Thymus (tissue), 11 donors: ENCODE measurements around the gene NMD3. TPM values are rescaled to one million over a fixed set of nuclear protein-coding genes. Genes with fewer than 3 reads are reported as not detected.
"Not testable (repeated sequence)": the region's sequence is repeated elsewhere in the genome, so short reads cannot be mapped to it uniquely, and the experiment has no call there.

Experiments
- DNase-seq, 9 donors: peaks; one replicate each; pipeline ENCODE4 v3.0.0-alpha.2; 2013; ENCODE audit warnings: low spot score in 9 of 9, low read depth in 6 of 9, missing footprints in 1 of 9
- H3K27ac ChIP-seq, 2 donors: one replicate each; pipeline ENCODE4 v1.5.1; 2013; ENCODE audit warnings: control low read depth in 1 of 2, low read depth in 1 of 2, low read length in 1 of 2, mild to moderate bottlenecking in 1 of 2, moderate library complexity in 1 of 2
- H3K27me3 ChIP-seq, 2 donors: one replicate each; pipeline ENCODE4 v1.5.1; 2013; ENCODE audit warnings: low read length in 1 of 2; ENCODE audit not compliant: control insufficient read depth in 2 of 2, insufficient read depth in 1 of 2
- H3K36me3 ChIP-seq, 2 donors: one replicate each; pipeline ENCODE4 v1.5.1; 2013; ENCODE audit warnings: low read length in 1 of 2, mild to moderate bottlenecking in 1 of 2, moderate library complexity in 1 of 2; ENCODE audit not compliant: control insufficient read depth in 2 of 2, insufficient read depth in 2 of 2
- H3K4me1 ChIP-seq, 2 donors: one replicate each; pipeline ENCODE4 v1.5.1; 2013; ENCODE audit warnings: low read length in 2 of 2; ENCODE audit not compliant: control insufficient read depth in 2 of 2, insufficient read depth in 2 of 2
- H3K4me3 ChIP-seq, 2 donors: one replicate each; pipeline ENCODE4 v1.5.1; 2013; ENCODE audit warnings: low read length in 2 of 2, control low read depth in 1 of 2, mild to moderate bottlenecking in 1 of 2
- H3K9me3 ChIP-seq, 2 donors: one replicate each; pipeline ENCODE4 v1.5.1; 2013; ENCODE audit warnings: low read length in 1 of 2, mild to moderate bottlenecking in 1 of 2; ENCODE audit not compliant: control insufficient read depth in 2 of 2, insufficient read depth in 1 of 2
- WGBS: extraction: QIAGEN DNeasy Blood & Tissue Kit; methylation state at CpG from one replicate; pipeline ENCODE4 v1.1.7; 2013; 5-methylcytosine and 5-hydroxymethylcytosine counted together
- polyA plus RNA-seq: library from polyadenylated mRNA; stranded (reverse); fragments of 200-250 nt; gene quantifications from one replicate; pipeline ENCODE4 v1.2.3, GENCODE V29; 2013
- total RNA-seq: library from RNA; stranded (reverse); fragments of 120-200 nt; gene quantifications from one replicate; pipeline ENCODE4 v1.2.4, GENCODE V29; 2013
- donor health status: healthy.

Gene NMD3
- total and polyA plus RNA-seq, 2 donors = 31.0 to 35.1 TPM

DNA sequence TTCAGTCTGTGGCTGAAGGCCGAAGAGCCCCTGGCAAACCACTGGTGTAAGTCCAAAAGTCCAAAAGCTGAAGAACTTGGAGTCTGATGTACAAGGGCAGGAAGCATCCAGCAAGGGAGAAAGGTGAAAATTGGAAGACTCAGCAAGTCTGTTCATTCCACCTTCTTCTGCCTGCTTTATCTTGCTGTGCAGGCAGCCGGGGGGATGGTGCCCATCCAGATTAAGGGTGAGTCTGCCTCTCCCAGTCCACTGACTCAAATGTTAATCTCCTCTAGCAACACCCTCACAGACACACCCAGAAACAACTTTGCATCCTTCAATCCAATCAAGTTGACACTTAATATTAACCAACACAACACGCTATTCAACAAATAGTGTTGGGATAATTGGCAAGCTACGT is 61.3 kb downstream of the NMD3 start:
- WGBS = 93% methylated on average over 4 of the region's 4 CpGs
- not testable (repeated sequence) for H3K27me3 ChIP-seq, H3K9me3 ChIP-seq, DNase-seq, H3K4me3 ChIP-seq, H3K27ac ChIP-seq, H3K4me1 ChIP-seq, H3K36me3 ChIP-seq

DNA sequence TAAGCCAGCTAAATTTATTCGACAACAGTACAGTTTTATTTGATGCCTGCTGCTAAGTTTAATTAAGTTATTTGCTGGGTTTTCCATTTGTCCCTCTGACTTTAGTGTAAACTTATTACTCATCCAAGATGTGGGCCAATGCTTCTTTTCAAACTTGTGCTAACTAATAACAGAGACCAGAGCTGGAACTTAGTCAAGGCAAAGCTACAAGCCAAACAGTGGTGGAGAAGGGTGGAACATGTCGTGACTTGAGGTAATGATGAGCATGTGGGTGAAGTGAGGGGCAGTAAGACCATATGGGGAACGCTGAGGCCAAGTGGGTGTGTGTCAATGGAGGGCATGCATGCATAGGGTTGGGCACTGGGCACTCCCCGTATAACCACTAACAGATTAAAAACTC is 63.9 kb downstream of the NMD3 start:
- Histone ChIP-seq H3K27ac (no peak overlapping the region), H3K4me1 (no peaks in the 10 kb centered on the region)
- WGBS = 93% methylated on average over 4 of the region's 4 CpGs

DNA sequence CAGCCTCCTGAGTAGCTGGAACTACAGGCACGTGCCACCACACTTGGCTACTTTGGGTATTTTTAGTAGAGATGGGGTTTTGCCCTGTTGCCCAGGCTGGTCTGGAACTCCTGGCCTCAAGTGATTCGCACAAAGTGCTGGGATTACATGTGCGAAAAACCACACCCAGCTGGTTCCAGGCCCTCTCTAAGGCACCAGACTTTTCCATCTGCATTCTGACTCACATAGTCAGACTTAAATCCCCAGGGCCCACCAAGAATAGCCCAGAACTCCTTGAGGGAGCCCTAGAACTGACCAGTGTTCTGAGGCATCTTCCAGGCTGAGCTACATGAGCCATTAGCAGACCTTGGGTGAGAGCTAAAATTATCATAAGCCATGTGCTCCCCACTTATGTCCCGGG is 68.1 kb downstream of the NMD3 start:
- Histone ChIP-seq H3K4me1 (no peaks in the 10 kb centered on the region), H3K36me3 (no peaks in the 10 kb centered on the region), H3K4me3 (no peak overlapping the region), H3K9me3 (no peaks in the 10 kb centered on the region), H3K27me3 (no peaks in the 10 kb centered on the region), H3K27ac (no peak overlapping the region)
- WGBS = 99% methylated on average over 4 of the region's 4 CpGs
- no peak for DNase-seq

More for the DNA sequence above, 63.9 kb downstream of the NMD3 start:
- H3K27me3 ChIP-seq = no peaks in the 10 kb centered on the region
- H3K4me3 ChIP-seq = no peak overlapping the region
- DNase-seq = no peak
- no peaks in the 10 kb centered on the region for H3K9me3 ChIP-seq
- no peaks in the 10 kb centered on the region for H3K36me3 ChIP-seq

DNA sequence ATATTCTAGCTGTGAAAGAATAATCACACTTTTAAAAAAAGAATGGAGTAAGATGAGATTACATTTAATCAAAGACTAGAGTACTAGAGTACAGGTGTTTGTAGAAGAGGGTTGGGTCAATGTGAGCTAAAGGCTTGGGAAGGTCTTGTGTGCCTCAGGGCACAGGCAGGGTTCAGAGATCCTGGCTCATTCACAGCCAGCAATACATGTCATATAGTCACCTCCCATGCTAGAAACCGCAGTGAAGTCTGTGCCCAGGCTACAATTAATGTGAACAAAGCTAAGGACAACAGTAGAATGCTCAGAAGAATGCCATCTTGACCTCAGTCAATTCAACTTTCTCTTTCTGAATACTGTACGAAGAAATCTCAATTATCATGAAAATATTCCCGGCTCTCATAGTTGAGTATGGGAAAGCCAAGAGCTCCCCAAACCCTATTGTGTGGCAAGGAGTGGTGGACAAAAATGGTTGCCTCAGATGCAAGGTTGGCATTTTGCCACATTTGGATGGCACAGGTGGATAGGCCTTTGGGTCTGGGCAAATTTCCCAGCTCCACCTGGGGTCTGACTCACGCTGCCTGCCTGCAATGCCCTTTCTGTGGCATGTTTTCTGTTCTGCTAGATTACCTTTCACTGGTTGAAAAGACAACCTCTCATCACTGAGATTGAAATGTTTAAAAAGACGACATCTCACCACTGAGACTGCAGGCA is 70.2 kb downstream of the NMD3 start:
- DNase-seq = no peak
- Histone ChIP-seq H3K9me3 (no peaks in the 10 kb centered on the region), H3K36me3 (no peaks in the 10 kb centered on the region), H3K27me3 (no peaks in the 10 kb centered on the region), H3K4me1 (no peaks in the 10 kb centered on the region), H3K27ac (no peak overlapping the region), H3K4me3 (no peak overlapping the region)
- 92% methylated on average over 5 of the region's 5 CpGs for WGBS

DNA sequence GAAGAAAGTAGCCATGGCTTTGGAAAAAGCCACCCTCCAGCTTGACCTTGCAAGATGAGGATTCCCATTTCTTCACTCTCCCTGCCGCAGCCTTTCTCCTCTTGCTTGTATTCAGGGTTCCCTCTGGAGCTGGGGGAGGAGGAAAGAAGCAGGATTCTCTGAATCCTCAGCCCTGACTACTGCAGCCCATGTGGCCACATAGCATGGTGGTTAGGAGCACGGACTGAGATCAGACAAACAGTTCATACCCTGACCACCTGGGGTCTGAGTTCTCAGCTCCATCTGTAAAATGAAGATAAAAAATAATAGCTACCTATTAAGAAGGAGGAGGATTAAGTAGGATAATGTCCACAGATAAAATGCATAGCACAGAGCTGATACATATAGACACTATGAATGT is 72.3 kb downstream of the NMD3 start:
- DNase-seq = no peak
- WGBS = 95% methylated on average over 2 of the region's 2 CpGs
- H3K27ac ChIP-seq = no peak overlapping the region

DNA sequence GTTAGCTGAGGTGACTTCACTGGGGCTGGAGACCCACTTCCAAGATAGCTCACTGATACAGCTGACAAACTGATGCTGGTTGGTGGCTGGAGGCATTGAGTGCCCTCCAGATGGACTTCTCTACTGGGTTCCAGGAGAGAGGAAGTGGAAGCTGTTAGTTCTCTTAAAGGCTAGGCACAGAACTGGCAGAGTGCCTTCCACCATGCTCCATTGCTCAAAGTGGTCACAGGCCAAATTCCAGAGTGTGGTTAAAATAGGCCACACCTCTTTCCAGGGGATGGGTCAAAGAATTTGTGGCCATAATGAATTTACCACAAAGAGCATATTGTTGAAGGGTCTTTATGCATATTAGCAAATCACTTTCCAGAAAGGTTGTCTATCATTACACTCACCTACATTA is 74.2 kb downstream of the NMD3 start:
- no peak overlapping the region for H3K4me3 ChIP-seq
- H3K27ac ChIP-seq = no peak overlapping the region

More for the DNA sequence above, 72.3 kb downstream of the NMD3 start:
- Histone ChIP-seq H3K27me3 (no peaks in the 10 kb centered on the region), H3K36me3 (no peaks in the 10 kb centered on the region), H3K9me3 (no peaks in the 10 kb centered on the region), H3K4me3 (no peak overlapping the region), H3K4me1 (no peaks in the 10 kb centered on the region)

DNA sequence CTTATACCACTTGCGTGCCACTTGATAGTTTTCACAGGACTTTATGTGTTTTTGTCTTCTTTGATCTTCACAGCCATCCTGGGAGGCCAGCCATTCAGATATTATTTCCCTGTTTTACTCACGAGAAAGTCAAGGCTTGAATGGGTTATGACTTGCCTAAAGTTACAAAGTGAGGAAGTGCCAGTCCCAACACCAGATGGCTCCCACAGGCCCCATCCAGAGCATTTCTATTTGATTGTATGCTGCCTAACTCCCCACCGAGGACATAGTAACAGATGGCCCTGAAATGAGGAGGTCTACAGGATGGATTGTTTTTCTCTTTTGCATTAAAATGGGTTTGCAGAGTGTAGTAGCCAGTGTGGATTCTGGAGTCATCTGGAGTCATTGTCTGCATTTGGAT is 75.7 kb downstream of the NMD3 start:
- DNase-seq = no peak
- H3K27ac ChIP-seq = no peak overlapping the region
- H3K36me3 ChIP-seq = no peaks in the 10 kb centered on the region
- H3K4me1 ChIP-seq = no peaks in the 10 kb centered on the region
- H3K4me3 ChIP-seq = no peak overlapping the region
- H3K9me3 ChIP-seq = peaks cover 3 to 5% of the 10 kb centered on the region in 2 donors
- 96% methylated on average over 3 of the region's 3 CpGs for WGBS
- H3K27me3 ChIP-seq = no peaks in the 10 kb centered on the region

More for the DNA sequence above, 74.2 kb downstream of the NMD3 start:
- no peaks in the 10 kb centered on the region for H3K36me3 ChIP-seq
- no peak for DNase-seq
- H3K9me3 ChIP-seq = peaks cover 3 to 5% of the 10 kb centered on the region in 2 donors
- H3K27me3 ChIP-seq = no peaks in the 10 kb centered on the region
- H3K4me1 ChIP-seq = no peaks in the 10 kb centered on the region

Other genes with a start within 250 kb of the NMD3 start
- 4.6 TPM for gene B3GALNT1, start 116.0 kb upstream of the NMD3 start, total RNA-seq
- 4.6 TPM for gene B3GALNT1, start 116.0 kb upstream of the NMD3 start, polyA plus RNA-seq
- 0.52 TPM for gene SPTSSB, start 150.2 kb downstream of the NMD3 start, total RNA-seq
- gene SPTSSB, start 150.2 kb downstream of the NMD3 start, polyA plus RNA-seq = 3.3 TPM